D341Med (cell line): ENCODE results near the gene TP73.

Source experiments
- DNase-seq: peaks from one replicate; pipeline ENCODE4 v3.0.0; 2012; ENCODE audit warnings: low spot score

The TP73 gene

GRCh38 chr1:3708791-3709190, 56.5 kb downstream of the TP73 start:
- DNase-seq: no peak

- DNase-seq: no peak
Observed at GRCh38 chr1:3710251-3710650, 57.9 kb downstream of the TP73 start.

- no peak for DNase-seq
Observed at GRCh38 chr1:3711381-3711779, 59.1 kb downstream of the TP73 start.

GRCh38 chr1:3711780-3712451, 59.6 kb downstream of the TP73 start:
- no peak for DNase-seq

- DNase-seq: no peak
Observed at GRCh38 chr1:3712573-3713535, 60.5 kb downstream of the TP73 start.

GRCh38 chr1:3713840-3714239, 61.5 kb downstream of the TP73 start:
- DNase-seq: no peak

- no peak for DNase-seq
Observed at GRCh38 chr1:3714284-3714741, 62.0 kb downstream of the TP73 start.

GRCh38 chr1:3714814-3715213, 62.5 kb downstream of the TP73 start:
- no peak for DNase-seq

GRCh38 chr1:3716351-3716750, 64.0 kb downstream of the TP73 start:
- no peak for DNase-seq

GRCh38 chr1:3717041-3717714, 64.9 kb downstream of the TP73 start:
- no peak for DNase-seq

GRCh38 chr1:3717715-3718601, 65.6 kb downstream of the TP73 start:
- no peak for DNase-seq

GRCh38 chr1:3718764-3719163, 66.4 kb downstream of the TP73 start:
- DNase-seq: no peak

GRCh38 chr1:3721955-3722465, 69.7 kb downstream of the TP73 start:
- no peak for DNase-seq

- no peak for DNase-seq
Observed at GRCh38 chr1:3722846-3723245, 70.5 kb downstream of the TP73 start.

- peak; percentile 79 for DNase-seq
Observed at GRCh38 chr1:3724416-3725030, 72.2 kb downstream of the TP73 start.

GRCh38 chr1:3725366-3725765, 73.0 kb downstream of the TP73 start:
- no peak for DNase-seq

GRCh38 chr1:3727042-3727824, 74.9 kb downstream of the TP73 start:
- DNase-seq: no peak

- DNase-seq: no peak
Observed at GRCh38 chr1:3727825-3728776, 75.8 kb downstream of the TP73 start.
